Measurements from ENCODE around the gene TNFRSF8. TPM values are rescaled to one million over a fixed set of nuclear protein-coding genes. Genes with fewer than 3 reads are reported as not detected.

TNFRSF8 gene
- total RNA-seq, 1 donor from 2014 or later: 0.31 TPM

DNA sequence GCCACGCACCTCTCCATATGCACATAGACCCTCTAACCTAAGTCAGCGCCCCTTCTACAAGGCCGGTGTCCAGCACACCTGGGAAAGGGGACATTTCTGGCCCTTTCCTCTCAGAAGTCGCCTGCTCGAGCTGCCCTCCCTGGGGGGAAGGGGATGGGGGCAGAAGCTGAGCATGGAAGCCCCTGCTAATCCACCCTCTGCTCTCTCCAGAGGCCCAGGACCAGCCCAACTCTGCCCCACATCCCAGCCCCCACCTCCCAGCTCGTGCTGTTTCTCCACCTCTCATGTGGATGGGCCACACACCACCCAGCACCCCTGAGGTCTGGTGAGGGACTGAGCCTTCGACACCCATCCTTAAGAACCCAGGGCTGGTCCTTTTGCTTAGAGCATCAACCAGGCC is 118.5 kb downstream of the TNFRSF8 start:
- TF ChIP-seq, protein P1, sequence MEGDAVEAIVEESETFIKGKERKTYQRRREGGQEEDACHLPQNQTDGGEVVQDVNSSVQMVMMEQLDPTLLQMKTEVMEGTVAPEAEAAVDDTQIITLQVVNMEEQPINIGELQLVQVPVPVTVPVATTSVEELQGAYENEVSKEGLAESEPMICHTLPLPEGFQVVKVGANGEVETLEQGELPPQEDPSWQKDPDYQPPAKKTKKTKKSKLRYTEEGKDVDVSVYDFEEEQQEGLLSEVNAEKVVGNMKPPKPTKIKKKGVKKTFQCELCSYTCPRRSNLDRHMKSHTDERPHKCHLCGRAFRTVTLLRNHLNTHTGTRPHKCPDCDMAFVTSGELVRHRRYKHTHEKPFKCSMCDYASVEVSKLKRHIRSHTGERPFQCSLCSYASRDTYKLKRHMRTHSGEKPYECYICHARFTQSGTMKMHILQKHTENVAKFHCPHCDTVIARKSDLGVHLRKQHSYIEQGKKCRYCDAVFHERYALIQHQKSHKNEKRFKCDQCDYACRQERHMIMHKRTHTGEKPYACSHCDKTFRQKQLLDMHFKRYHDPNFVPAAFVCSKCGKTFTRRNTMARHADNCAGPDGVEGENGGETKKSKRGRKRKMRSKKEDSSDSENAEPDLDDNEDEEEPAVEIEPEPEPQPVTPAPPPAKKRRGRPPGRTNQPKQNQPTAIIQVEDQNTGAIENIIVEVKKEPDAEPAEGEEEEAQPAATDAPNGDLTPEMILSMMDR (IDR thresholded peaks at IDR 0.05; ENCODE audit: unreplicated experiment): no peak
- Mint-ChIP-seq H3K27ac (no peak overlapping the region), H3K4me3 (no peak overlapping the region), H3K4me1 (peaks cover 29% of the 10 kb centered on the region), H3K9me3 (no peaks in the 10 kb centered on the region), H3K36me3 (no peaks in the 10 kb centered on the region), H3K27me3 (ENCODE audit: low read depth) (peaks cover 3% of the 10 kb centered on the region)
- DNase-seq (ENCODE audit: low spot score in 2 of 2, unreplicated experiment in 2 of 2): no peak

DNA sequence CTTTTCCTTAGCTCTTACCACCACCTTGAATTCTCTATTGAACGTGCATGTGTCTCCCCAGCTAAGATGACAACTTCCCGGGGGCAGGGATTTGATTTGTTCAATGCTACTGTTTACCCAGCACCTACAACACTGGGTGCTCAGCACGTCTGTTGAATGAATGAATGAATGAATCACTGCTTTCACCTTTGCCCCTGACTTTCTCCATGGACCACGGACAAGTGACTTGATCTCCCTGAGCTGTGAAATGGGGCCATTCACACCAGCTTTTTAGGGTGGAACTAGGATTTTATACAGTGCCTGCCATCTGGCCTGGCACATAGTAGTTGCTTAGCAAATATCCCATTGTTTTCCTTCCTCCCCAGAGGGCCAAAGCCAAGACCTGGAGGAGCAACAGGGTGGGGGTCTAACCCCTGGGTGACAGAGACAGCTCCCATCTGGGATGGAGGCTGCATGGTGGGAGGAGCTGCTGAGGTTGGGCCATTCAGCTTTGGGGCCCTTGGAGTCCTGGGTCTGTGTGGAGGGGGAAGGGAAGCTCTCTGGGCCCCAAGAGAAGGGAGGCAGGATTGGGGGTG is 119.4 kb downstream of the TNFRSF8 start:
- no peak overlapping the region for H3K27ac Mint-ChIP-seq

DNA sequence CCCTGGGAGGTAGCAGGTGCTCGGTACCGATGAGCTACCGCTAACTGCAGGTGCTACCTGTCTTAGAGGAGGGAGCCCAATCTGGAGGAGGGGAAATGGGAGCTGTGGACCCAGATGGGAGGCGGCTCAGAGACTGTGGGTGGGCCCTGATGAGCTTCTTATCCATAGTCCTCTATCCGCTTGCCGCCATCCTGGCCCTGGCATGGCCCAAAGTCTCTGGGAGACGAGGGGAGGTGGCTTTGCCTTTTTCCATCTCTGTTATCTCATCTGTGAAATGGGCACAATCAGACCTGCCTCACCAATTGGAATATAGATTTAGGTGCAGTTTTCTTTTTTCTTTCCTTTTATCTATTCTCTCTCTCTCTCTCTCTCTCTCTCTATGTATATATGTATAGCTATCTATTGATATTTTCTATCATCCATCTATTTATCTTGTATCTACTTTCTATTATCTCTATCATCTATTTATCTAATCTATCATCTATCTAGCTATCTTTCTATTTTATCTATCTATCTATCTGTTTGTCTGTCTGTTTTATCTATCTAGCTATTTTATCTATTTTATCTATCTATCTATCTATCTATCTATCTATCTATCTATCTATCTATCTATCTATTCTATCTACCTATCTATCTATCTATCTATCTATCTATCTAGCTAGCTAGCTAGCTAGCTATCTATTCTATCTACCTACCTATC is 120.1 kb downstream of the TNFRSF8 start:
- Mint-ChIP-seq H3K27me3 (ENCODE audit: low read depth) (peaks cover 3% of the 10 kb centered on the region), H3K4me3 (no peak overlapping the region), H3K36me3 (no peaks in the 10 kb centered on the region), H3K9me3 (no peaks in the 10 kb centered on the region), H3K27ac (no peak overlapping the region), H3K4me1 (peaks cover 25% of the 10 kb centered on the region)
- no peak for DNase-seq (ENCODE audit: low spot score in 2 of 2, unreplicated experiment in 2 of 2)
- TF ChIP-seq, protein P1 (IDR thresholded peaks at IDR 0.05; ENCODE audit: unreplicated experiment): no peak

More for the DNA sequence above, 119.4 kb downstream of the TNFRSF8 start:
- Mint-ChIP-seq H3K4me3 (no peak overlapping the region), H3K27me3 (ENCODE audit: low read depth) (peaks cover 3% of the 10 kb centered on the region), H3K4me1 (peaks cover 29% of the 10 kb centered on the region), H3K36me3 (no peaks in the 10 kb centered on the region), H3K9me3 (no peaks in the 10 kb centered on the region)
- DNase-seq (ENCODE audit: low spot score in 2 of 2, unreplicated experiment in 2 of 2): no peak
- TF ChIP-seq, protein P1 (IDR thresholded peaks at IDR 0.05; ENCODE audit: unreplicated experiment): no peak

DNA sequence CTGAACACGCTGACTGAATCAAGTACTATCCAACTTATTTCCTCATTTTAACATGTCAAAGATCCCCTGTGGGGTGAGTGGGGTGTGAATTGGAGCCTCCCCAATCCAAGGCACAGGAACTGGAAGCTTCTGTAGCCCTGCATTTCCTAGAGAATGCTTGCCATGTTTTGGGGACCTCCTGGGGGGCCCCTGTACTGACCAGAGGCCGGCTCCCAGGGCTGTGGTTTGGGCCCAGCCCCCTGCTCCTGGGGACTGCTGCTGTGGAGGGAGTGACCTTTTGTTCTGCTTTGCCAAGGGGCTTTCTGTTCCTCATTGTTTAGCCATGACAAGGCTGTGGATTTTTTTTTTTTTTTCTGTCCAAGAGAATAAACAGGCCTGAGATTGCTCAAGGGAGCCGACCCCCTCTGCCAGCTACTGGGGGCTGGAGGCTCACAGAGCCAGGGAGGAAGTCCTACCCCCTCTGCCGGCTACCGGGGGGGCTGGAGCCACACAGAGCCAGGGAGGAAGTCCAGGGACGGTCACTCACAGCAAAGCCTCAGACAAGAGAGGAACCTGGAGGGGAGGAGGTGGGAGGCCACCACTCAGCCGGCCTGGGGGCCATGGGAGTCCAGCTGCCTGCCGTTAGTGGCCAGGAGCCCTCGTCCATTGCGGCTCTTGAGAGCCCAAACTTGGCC is 121.0 kb downstream of the TNFRSF8 start:
- Mint-ChIP-seq H3K36me3 (no peaks in the 10 kb centered on the region), H3K4me3 (no peak overlapping the region), H3K4me1 (peaks cover 21% of the 10 kb centered on the region), H3K27me3 (ENCODE audit: low read depth) (no peaks in the 10 kb centered on the region), H3K9me3 (no peaks in the 10 kb centered on the region), H3K27ac (peak overlapping the region; percentile 88)
- DNase-seq (ENCODE audit: low spot score in 2 of 2, unreplicated experiment in 2 of 2): no peak
- TF ChIP-seq, protein P1 (IDR thresholded peaks at IDR 0.05; ENCODE audit: unreplicated experiment): no peak

GRCh38 chr1:12185036-12185917 is 122.2 kb downstream of the TNFRSF8 start:
- H3K4me1 Mint-ChIP-seq: peaks cover 21% of the 10 kb centered on the region
- no peaks in the 10 kb centered on the region for H3K9me3 Mint-ChIP-seq
- no peak overlapping the region for H3K27ac Mint-ChIP-seq

More at GRCh38 chr1:12185036-12185917, 122.2 kb downstream of the TNFRSF8 start:
- Mint-ChIP-seq H3K27me3 (ENCODE audit: low read depth) (no peaks in the 10 kb centered on the region), H3K4me3 (no peak overlapping the region), H3K36me3 (no peaks in the 10 kb centered on the region)
- no peak for DNase-seq (ENCODE audit: low spot score in 2 of 2, unreplicated experiment in 2 of 2)
- TF ChIP-seq, protein P1 (IDR thresholded peaks at IDR 0.05; ENCODE audit: unreplicated experiment): no peak

All from mesothelial cell of epicardium (in vitro differentiated cells).